Fibroblast of peridontal ligament (primary cell): ENCODE data around the gene SEC62.

Experiments
- DNase-seq: peaks from one replicate; pipeline ENCODE4 v3.0.0-alpha.2; 2010; ENCODE audit errors: extremely low read depth

The SEC62 gene, protein sequence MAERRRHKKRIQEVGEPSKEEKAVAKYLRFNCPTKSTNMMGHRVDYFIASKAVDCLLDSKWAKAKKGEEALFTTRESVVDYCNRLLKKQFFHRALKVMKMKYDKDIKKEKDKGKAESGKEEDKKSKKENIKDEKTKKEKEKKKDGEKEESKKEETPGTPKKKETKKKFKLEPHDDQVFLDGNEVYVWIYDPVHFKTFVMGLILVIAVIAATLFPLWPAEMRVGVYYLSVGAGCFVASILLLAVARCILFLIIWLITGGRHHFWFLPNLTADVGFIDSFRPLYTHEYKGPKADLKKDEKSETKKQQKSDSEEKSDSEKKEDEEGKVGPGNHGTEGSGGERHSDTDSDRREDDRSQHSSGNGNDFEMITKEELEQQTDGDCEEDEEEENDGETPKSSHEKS

DNA sequence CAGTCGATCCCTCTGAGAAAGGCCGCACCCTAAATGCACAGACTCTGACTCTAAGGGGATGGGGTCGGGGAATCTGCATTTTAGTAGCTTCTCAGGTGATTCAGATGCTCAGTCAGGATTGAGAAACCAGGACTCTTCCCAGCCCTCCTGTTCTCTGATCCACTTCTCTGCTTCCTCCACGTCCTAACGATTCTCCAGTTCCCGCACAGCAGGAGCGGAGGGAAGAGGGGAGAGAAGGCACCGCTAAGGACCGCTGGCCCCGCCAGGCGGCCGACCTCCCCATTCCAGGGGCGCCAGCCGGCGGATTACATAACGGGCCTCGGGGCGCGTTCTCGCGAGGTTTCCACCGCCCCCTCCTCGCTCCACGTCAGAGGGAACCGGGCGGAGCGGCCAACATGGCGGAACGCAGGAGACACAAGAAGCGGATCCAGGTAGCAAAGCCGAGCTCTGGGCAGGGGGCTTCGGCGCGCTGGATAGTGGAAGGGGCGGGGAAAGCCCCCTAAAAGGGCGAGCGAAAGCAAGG is at the start of gene SEC62:
SEC62 (plus strand) TSS at position 380 of the 523 bp plus-strand sequence; CDS start at position 396, 16 bp downstream.
- peak; percentile 87 for DNase-seq

DNA sequence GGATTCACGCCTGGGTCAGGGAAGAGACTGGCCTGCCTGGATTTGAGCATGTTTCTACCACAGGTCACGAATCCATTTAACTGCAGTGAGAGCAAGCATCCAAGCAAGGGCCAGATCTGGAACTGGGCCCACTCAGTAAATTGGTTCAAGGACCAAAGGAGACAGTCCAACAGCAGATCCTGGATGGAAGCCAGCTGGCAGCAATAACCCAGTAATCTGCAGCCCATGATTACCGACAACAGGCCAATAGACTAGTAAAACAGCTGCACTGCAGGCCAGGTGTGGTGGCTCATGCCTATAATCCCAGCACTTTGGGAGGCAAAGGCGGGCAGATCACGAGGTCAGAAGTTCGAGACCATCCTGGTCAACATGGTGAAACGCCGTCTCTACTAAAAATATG is 43.4 kb upstream of the SEC62 start:
- DNase-seq = peak; percentile 25

- peak; percentile 5 for DNase-seq
These were observed 42.8 kb upstream of the SEC62 start for GRCh38 chr3:169923831-169924230.

GRCh38 chr3:169929830-169930519 is 36.6 kb upstream of the SEC62 start:
- DNase-seq = no peak

GRCh38 chr3:169930843-169931242 is 35.8 kb upstream of the SEC62 start:
- no peak for DNase-seq

GRCh38 chr3:169931747-169932520 is 34.7 kb upstream of the SEC62 start:
- DNase-seq = no peak

- DNase-seq = no peak
These were observed 27.3 kb upstream of the SEC62 start for GRCh38 chr3:169939320-169939719.

GRCh38 chr3:169939751-169940150 is 26.9 kb upstream of the SEC62 start:
- no peak for DNase-seq

DNA sequence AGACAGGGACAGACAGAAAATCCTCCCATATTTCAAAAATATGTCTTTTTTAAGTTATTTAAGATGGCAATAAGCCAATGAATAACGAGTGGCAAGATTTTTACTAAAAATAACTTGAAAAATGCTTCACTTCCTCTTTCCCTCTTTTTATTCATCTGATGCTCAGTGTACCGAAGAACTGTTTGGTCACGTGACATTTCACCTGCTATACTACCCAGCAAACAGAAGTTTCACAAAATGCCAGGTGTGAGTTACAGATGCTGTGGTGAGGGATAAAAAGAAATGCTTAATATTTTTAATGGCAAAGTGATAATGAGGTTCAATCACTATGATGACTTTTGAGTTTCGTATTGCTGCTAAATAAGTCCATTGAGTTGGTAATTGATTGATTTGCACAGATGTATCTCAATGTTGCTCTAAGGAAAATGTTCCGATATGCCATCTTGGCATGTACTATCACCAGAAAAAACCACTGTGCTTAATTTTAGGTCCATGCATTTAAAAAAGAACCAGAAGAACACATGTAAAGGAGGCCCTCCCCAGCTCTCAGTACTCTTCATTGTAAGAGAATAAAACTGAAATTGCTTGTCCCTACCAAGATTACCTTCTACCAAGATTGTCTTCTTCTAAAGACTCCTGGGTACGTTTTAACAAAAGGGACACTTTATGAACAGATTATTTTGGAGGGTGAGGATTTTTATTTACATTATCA is 26.0 kb upstream of the SEC62 start:
- no peak for DNase-seq

GRCh38 chr3:169945313-169945712 is 21.3 kb upstream of the SEC62 start:
- DNase-seq = peak; percentile 14

DNA sequence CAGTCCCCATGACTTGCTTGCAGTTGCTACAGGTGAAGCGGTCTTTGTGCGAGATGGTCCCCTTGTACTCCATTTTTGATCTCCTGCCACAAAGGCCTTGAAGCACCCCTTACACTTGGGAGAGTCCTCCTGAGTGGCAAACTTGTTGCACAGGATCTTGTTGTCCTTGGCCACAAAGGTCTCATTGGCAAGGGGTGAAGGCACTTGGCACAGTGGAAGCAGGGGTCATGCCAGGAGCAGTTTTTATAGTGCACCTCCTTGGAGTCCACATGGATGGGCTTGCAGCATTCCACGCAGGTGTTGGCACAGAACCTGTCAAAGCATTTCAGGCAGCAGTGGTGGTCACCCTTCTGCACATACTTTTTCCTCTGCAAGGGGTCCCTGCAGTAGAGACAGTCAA is 20.3 kb upstream of the SEC62 start:
- no peak for DNase-seq

- DNase-seq = no peak
These were observed 17.8 kb upstream of the SEC62 start for GRCh38 chr3:169948559-169949448.

- DNase-seq = no peak
These were observed 14.6 kb upstream of the SEC62 start for GRCh38 chr3:169952045-169952444.

DNA sequence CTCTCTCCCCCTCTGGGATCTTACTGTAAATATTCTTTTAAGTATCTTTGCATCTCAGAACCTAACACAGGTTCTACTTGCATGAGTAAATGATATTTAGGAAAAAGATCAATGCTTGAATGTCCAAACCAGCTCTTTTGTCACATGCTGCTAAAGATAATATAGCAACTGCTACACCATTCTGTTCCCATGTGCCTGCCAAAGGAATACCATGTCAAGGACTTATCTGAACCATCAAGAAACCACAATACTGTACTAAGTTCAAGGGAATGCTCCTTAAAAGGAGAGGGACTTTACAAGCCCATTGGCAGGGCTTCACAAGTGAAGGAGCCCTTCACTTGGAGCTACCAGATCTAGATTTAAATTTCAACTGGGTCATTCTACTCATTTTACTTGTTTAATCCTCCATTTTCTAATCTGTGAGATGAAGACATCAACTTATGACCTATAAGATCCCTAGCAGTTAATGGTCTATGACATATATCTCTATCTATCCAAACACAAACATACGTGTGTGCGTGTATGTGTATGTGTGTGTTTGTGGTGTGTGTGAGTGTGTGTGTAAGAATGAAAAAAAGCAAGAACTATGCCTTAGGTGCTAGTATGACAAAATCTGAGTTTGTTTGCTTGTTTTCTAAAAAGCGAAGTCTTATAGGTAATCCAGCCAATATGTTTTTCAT is 13.0 kb upstream of the SEC62 start:
- no peak for DNase-seq

DNA sequence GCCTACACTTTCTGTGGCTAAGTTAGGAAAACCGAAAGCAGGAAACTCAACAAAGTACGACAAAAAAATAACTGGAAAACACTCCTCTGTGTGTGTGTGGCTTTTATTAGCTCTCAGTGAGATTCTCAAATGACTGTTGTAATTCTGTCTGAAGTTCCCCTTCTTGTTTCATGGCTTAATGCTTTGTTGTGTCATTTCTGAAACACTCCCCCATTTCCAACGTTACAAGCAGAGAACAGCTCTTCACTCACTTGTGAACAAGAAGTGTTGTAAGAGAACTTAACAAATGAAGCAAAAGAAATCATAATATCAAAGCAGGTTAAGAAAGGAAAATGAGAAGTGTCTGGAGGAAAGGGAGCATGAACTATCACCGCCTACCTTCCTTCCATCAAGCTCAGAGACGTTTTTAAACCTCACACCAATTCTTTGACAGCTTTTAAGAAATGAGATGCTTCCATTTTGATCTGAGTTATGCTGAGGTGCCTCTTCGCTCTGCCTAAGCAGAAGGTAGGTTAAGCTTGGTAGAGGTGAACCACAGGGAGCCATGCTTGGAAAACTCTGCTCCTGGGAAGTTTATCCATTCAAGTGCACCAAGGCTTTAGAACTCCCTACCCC is 12.4 kb upstream of the SEC62 start:
- DNase-seq = no peak

DNA sequence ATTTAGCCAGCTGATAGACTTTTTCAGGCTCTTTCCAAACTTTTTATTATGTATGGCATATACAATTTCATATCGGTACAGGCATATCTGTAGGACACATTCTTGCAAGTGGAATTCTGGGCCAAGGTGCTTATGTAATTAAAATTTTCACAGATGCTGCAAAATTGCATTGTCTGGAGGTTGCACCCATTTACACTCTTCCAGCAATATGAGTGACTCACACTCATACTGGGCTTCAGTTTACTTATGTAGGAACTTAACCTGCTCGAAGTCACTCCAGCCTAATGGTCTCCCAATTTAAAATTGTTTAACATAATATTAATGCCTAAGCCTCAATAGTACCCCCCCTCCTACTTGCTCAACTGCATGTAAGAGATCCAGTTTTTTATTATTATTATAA is 11.2 kb upstream of the SEC62 start:
- DNase-seq = no peak

GRCh38 chr3:169964176-169964575 is 2.4 kb upstream of the SEC62 start:
- no peak for DNase-seq

- peak; percentile 26 for DNase-seq
These were observed 812 bp upstream of the SEC62 start for GRCh38 chr3:169965562-169966427.
